ENCODE measurements around the gene CSGALNACT2.

CSGALNACT2 gene

GRCh38 chr10:43158636-43159035 lies 20.4 kb downstream of the CSGALNACT2 start:
- no peak for DNase-seq (ENCODE audit: low read depth)

DNA sequence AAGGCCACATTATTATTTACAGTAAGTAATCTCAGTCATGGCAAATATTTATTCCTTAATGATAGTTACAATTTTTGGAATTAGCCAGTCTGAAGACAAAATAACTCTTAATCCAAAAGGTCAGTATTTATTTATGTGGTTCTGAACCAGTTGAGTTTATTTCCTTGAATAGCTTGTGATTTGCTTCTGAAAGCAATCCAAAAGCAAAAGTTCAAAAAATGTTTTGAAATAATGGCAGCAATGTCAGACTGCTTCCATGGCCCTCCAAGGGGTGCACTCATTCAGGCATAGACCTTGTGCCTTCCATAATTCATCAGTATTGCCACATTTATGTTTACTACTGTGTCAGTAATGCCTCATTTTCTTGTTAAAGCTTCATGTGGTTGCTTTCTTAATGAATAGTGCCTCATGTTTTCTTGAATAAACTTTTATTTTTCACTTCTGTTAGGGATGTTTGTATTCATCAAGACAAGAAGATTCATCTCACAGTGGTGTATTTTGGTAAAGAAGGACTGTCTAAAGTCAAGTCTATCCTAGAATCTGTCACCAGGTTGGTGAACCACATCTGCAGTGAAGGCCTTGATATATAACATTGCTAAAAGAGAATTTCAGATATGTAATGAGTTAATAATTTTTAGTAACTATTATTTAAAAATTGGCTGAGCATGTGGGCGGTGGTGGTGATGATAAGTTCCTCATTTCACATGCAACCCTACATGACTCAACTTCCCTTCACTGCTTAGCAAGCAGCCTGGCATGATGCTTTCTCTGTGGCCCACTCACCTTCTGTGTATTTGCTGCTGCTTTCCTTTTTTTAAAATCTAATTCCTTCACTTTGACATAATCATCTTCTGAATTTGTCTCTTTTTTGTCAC lies 22.0 kb downstream of the CSGALNACT2 start:
- no peak for DNase-seq (ENCODE audit: low read depth)
- no peak overlapping the region for H3K4me3 ChIP-seq (ENCODE audit: low read depth, low read length)
- TF ChIP-seq, protein P1, sequence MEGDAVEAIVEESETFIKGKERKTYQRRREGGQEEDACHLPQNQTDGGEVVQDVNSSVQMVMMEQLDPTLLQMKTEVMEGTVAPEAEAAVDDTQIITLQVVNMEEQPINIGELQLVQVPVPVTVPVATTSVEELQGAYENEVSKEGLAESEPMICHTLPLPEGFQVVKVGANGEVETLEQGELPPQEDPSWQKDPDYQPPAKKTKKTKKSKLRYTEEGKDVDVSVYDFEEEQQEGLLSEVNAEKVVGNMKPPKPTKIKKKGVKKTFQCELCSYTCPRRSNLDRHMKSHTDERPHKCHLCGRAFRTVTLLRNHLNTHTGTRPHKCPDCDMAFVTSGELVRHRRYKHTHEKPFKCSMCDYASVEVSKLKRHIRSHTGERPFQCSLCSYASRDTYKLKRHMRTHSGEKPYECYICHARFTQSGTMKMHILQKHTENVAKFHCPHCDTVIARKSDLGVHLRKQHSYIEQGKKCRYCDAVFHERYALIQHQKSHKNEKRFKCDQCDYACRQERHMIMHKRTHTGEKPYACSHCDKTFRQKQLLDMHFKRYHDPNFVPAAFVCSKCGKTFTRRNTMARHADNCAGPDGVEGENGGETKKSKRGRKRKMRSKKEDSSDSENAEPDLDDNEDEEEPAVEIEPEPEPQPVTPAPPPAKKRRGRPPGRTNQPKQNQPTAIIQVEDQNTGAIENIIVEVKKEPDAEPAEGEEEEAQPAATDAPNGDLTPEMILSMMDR (IDR thresholded peaks at IDR 0.05; ENCODE audit: insufficient read depth, low read depth, low read length, missing control alignments) = no peak

More at GRCh38 chr10:43158636-43159035, 20.4 kb downstream of the CSGALNACT2 start:
- no peak overlapping the region for H3K4me3 ChIP-seq (ENCODE audit: low read depth, low read length)
- TF ChIP-seq, protein P1 (IDR thresholded peaks at IDR 0.05; ENCODE audit: insufficient read depth, low read depth, low read length, missing control alignments) = no peak

GRCh38 chr10:43160921-43161255 lies 22.6 kb downstream of the CSGALNACT2 start:
- no peak for DNase-seq (ENCODE audit: low read depth)
- TF ChIP-seq, protein P1 (IDR thresholded peaks at IDR 0.05; ENCODE audit: insufficient read depth, low read depth, low read length, missing control alignments) = no peak
- H3K4me3 ChIP-seq (ENCODE audit: low read depth, low read length) = no peak overlapping the region

DNA sequence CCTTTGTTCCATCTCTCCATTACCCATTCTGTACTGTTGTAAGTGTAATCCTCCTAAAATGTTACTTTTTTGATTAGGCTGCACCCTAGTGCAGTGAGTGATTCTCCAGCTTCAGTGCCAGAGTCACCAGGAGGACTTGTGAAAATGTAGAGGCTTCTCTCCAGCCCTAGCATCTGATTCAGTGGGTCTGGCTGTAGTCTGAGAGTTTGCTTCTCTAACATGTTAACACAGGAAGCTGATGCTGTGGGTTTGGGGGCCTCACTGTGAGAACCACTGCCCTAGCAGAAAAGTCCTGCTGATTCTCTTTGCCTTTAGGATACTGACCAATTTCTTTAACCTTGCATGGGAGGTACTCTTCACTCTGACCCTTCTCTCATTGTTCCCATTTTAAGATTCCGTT lies 24.4 kb downstream of the CSGALNACT2 start:
- no peak overlapping the region for H3K4me3 ChIP-seq (ENCODE audit: low read depth, low read length)
- TF ChIP-seq, protein P1 (IDR thresholded peaks at IDR 0.05; ENCODE audit: insufficient read depth, low read depth, low read length, missing control alignments) = no peak
- DNase-seq (ENCODE audit: low read depth) = no peak

- TF ChIP-seq, protein P1 (IDR thresholded peaks at IDR 0.05; ENCODE audit: insufficient read depth, low read depth, low read length, missing control alignments) = no peak
- no peak overlapping the region for H3K4me3 ChIP-seq (ENCODE audit: low read depth, low read length)
- DNase-seq (ENCODE audit: low read depth) = peak; percentile 14
Measured at GRCh38 chr10:43166207-43166879, 28.1 kb downstream of the CSGALNACT2 start.

- peak; percentile 45 for DNase-seq (ENCODE audit: low read depth)
- no peak overlapping the region for H3K4me3 ChIP-seq (ENCODE audit: low read depth, low read length)
- TF ChIP-seq, protein P1 (IDR thresholded peaks at IDR 0.05; ENCODE audit: insufficient read depth, low read depth, low read length, missing control alignments) = no peak
Measured at GRCh38 chr10:43166880-43167497, 28.7 kb downstream of the CSGALNACT2 start.

Measured in GM12865 (cell line).